Parathyroid adenoma (tissue), 2 donors: ENCODE results near the gene MYLK3.

Experiments
- H2AFZ ChIP-seq: fragments of 300-600 bp; sonication (generic); one replicate; pipeline ENCODE4 v1.7.0; 2017; ENCODE audit warnings: antibody characterized with exemption, mild to moderate bottlenecking
- H3K27ac ChIP-seq: fragments of 300-600 bp; sonication (generic); one replicate; pipeline ENCODE4 v1.7.0; 2017
- H3K27me3 ChIP-seq: fragments of 300-600 bp; sonication (generic); one replicate; pipeline ENCODE4 v1.7.0; 2017; ENCODE audit warnings: low read length; ENCODE audit not compliant: control insufficient read depth, insufficient read depth
- H3K36me3 ChIP-seq: fragments of 300-600 bp; sonication (generic); one replicate; pipeline ENCODE4 v1.7.0; 2017; ENCODE audit warnings: low read length; ENCODE audit not compliant: control insufficient read depth, insufficient read depth
- H3K4me1 ChIP-seq: fragments of 300-600 bp; sonication (generic); one replicate; pipeline ENCODE4 v1.7.0; 2017; ENCODE audit warnings: control low read depth
- H3K4me2 ChIP-seq: fragments of 300-600 bp; sonication (generic); one replicate; pipeline ENCODE4 v1.7.0; 2017; ENCODE audit warnings: low read length
- H3K4me3 ChIP-seq: fragments of 300-600 bp; sonication (generic); one replicate; pipeline ENCODE4 v1.7.0; 2017; ENCODE audit warnings: low read depth, low read length
- H3K79me2 ChIP-seq: fragments of 300-600 bp; sonication (generic); one replicate; pipeline ENCODE4 v1.7.0; 2017; ENCODE audit warnings: control low read depth
- H3K9ac ChIP-seq: fragments of 300-600 bp; sonication (generic); one replicate; pipeline ENCODE4 v1.7.0; 2017; ENCODE audit warnings: mild to moderate bottlenecking
- H3K9me3 ChIP-seq: fragments of 300-600 bp; sonication (generic); one replicate; pipeline ENCODE4 v1.7.0; 2017; ENCODE audit warnings: low read length; ENCODE audit not compliant: control insufficient read depth
- TF ChIP-seq, protein P1 (sequence below): fragments of 300-600 bp; sonication (generic); IDR thresholded peaks from one replicate; pipeline ENCODE4 v1.7.0; 2017; ENCODE audit warnings: antibody characterized with exemption, mild to moderate bottlenecking
- donor health status: primary hyperparathyroidism.

MYLK3 gene

DNA sequence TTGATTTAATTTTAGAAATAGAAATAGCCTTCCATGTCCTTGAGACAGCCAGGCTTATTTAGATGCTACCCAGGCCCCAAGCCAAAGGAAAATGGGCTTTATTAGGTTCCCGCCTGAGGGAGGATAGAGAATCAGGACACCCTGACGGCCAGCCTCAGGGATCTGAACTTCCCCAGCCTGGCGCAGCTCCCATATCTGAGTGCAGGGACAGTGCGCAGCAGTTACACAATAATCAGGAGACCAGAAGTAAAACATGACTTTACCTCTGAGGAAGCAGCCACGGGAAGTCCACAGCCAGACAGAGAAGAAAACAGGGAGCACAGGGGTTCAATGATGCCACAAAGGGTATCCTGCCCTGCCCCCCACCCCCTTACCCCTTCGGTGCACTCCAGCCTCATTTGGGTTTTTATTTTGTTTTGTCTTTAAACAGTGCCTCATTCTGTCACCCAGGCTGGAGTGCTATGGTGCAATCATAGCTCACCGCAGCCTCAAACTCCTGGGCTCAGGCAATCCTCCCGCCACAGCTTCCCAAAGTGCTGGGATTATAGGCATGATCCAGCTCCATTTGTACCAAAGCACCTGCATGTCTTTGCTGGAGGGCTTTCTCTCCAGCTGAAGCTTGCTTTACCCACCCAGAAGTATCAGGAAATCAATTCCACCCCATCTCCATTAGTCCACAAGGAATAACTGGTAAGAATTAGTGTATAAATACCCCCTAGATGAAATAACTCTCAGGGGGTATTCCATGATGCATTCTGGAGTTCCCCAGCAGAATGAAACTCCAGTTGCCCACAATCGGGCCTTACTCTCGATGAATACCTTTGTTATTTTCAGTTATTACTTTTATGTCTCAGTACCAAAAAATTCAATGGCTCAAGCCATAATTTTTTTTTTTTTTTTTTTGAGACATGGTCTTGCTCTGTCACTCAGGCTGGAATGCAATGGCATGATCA, 36.8 kb downstream of the MYLK3 start:
- TF ChIP-seq, protein P1, sequence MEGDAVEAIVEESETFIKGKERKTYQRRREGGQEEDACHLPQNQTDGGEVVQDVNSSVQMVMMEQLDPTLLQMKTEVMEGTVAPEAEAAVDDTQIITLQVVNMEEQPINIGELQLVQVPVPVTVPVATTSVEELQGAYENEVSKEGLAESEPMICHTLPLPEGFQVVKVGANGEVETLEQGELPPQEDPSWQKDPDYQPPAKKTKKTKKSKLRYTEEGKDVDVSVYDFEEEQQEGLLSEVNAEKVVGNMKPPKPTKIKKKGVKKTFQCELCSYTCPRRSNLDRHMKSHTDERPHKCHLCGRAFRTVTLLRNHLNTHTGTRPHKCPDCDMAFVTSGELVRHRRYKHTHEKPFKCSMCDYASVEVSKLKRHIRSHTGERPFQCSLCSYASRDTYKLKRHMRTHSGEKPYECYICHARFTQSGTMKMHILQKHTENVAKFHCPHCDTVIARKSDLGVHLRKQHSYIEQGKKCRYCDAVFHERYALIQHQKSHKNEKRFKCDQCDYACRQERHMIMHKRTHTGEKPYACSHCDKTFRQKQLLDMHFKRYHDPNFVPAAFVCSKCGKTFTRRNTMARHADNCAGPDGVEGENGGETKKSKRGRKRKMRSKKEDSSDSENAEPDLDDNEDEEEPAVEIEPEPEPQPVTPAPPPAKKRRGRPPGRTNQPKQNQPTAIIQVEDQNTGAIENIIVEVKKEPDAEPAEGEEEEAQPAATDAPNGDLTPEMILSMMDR, result no peak
- Histone ChIP-seq H3K27me3 (no peaks in the 10 kb centered on the region), H3K36me3 (no peaks in the 10 kb centered on the region), H3K4me3 (no peak overlapping the region), H3K4me1 (no peaks in the 10 kb centered on the region), H3K9me3 (no peaks in the 10 kb centered on the region), H3K79me2 (no peaks in the 10 kb centered on the region), H3K9ac (no peak overlapping the region), H2AFZ (no peak overlapping the region), H3K4me2 (no peak overlapping the region), H3K27ac (no peak overlapping the region)

DNA sequence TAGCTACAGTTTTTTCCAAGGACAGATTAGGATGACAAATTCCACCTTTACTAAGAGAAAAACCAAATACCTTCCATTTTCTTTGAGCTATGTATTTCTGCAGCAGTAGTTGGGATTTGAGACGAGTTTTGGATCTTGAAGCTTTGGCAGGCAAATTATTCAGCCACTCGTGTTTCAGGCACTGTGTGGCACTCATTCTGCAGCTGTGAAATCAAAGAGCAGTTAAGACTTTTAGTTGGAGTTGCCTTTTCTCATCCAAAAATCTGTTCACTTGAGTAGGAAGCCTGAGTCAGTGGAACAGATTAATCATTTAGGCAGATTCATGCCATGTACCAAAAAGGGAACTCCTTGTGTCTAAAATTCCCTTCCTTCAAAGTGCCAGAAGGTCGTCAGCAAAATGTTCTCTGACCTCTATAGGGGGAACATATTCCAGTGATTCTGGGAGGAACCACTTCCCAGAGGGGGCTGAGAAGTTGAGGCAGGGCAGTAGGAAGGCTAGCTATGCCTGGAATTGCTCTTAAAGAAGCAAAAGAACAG, 38.6 kb downstream of the MYLK3 start:
- Histone ChIP-seq H2AFZ (no peak overlapping the region), H3K27ac (no peak overlapping the region), H3K4me3 (no peak overlapping the region), H3K4me2 (no peak overlapping the region), H3K9me3 (no peaks in the 10 kb centered on the region), H3K4me1 (no peaks in the 10 kb centered on the region), H3K27me3 (no peaks in the 10 kb centered on the region), H3K79me2 (no peaks in the 10 kb centered on the region), H3K9ac (no peak overlapping the region), H3K36me3 (no peaks in the 10 kb centered on the region)
- TF ChIP-seq, protein P1, result no peak

DNA sequence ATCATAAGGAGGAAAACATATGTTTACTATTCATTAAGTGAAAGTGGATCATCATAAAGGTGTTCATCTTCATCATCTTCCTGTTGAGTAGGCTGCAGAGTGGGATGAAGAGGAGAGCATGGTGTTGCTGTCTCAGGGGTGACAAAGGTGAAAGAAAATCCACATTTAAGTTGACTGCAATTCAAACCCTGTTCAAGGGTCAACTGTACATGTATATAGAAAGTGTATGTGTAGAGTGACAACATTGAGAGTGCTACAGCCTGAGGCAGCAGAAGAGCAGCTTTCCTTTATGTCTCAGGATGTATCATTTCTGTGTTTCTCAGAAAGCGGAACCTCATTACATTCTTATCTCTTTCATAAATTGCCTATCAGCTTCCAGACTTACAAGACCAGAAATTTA, 41.5 kb downstream of the MYLK3 start:
- no peaks in the 10 kb centered on the region for H3K9me3 ChIP-seq
- H2AFZ ChIP-seq, result no peak overlapping the region
- H3K36me3 ChIP-seq, result no peaks in the 10 kb centered on the region
- TF ChIP-seq, protein P1, result no peak
- H3K79me2 ChIP-seq, result no peaks in the 10 kb centered on the region
- H3K27ac ChIP-seq, result no peak overlapping the region
- H3K4me2 ChIP-seq, result no peak overlapping the region
- no peak overlapping the region for H3K4me3 ChIP-seq
- H3K4me1 ChIP-seq, result no peaks in the 10 kb centered on the region
- H3K27me3 ChIP-seq, result no peaks in the 10 kb centered on the region
- no peak overlapping the region for H3K9ac ChIP-seq

DNA sequence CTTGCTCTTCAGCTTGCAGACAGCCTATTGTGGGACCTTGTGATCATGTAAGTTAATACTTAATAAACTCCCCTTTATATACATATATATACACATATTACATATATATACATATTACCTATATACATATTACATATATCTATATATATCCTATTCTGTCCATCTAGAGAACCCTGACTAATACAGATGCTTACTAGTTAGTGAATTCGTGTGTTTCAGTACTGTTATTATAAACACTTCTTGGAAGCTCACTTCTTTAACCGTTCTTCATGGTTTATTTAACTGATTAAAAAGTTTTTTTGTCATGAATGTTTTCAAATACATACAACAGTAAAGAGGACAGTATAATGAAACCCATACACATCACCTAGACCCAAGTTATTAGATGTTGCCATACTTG, 46.1 kb downstream of the MYLK3 start:
- no peak overlapping the region for H3K27ac ChIP-seq
- H3K9ac ChIP-seq, result no peak overlapping the region
- no peaks in the 10 kb centered on the region for H3K36me3 ChIP-seq
- H3K4me3 ChIP-seq, result no peak overlapping the region
- no peak overlapping the region for H3K4me2 ChIP-seq
- no peak overlapping the region for H2AFZ ChIP-seq
- no peaks in the 10 kb centered on the region for H3K9me3 ChIP-seq
- H3K4me1 ChIP-seq, result no peaks in the 10 kb centered on the region
- H3K79me2 ChIP-seq, result no peaks in the 10 kb centered on the region
- TF ChIP-seq, protein P1, result no peak
- no peaks in the 10 kb centered on the region for H3K27me3 ChIP-seq
